ENCODE results near the gene NRCAM.

- TF ChIP-seq CTCF (IDR thresholded peaks at IDR 0.05): no peak
- no peak for TF ChIP-seq POLR2A (IDR thresholded peaks at IDR 0.05)
Measured at GRCh38 chr7:108145401-108145800, 310.8 kb downstream of the NRCAM start.
